HG03354 (cell line): Measurements from ENCODE around the gene PFDN2.

ENCODE experiments used
- ATAC-seq: cut with Tn5 transposase; IDR thresholded peaks from one replicate; pipeline ENCODE4 v1.9.1; 2021; ENCODE audit warnings: mild to moderate bottlenecking; ENCODE audit not compliant: unreplicated experiment, poor library complexity, severe bottlenecking

Gene PFDN2

DNA sequence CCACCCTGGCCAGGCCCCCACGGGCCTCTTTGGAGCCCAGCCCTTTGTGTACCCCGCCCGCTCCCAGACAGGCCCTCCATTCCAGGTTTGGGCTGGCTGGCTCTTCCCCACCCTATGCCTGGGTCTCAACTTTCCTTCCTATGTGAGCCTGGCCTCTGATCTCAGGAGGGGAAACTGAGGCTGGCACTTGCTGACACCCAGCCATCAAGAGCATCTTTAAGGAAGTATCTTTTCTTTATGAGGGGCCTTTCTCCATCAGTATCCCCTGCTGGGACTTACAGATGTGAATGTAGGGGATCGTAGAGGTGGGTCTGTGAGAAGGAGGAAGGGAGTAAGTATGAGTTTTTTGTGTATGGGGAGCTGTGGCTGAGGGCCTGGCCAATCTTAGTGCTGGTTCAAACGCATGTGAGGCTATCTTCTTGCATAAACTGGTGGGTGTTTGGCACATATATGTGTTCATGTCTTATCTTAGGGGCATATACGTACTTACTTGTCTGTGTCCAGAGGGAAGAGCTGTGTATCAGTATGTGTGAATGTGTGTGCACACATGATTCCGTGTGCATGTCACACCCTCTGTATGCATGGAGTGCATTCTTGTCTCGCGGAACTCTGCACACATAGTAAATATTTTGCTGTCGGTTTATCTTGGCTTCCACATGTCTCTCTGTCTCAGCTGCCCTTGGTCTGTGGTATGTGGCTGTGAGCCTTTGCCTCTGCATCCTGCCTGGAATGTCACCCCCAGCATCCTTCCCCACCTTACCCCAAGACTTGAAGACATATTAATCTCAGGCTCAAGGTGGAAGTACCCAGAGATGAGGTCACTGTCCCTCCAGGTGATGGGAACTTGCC, 33.9 kb downstream of the PFDN2 start:
- no peak for ATAC-seq

DNA sequence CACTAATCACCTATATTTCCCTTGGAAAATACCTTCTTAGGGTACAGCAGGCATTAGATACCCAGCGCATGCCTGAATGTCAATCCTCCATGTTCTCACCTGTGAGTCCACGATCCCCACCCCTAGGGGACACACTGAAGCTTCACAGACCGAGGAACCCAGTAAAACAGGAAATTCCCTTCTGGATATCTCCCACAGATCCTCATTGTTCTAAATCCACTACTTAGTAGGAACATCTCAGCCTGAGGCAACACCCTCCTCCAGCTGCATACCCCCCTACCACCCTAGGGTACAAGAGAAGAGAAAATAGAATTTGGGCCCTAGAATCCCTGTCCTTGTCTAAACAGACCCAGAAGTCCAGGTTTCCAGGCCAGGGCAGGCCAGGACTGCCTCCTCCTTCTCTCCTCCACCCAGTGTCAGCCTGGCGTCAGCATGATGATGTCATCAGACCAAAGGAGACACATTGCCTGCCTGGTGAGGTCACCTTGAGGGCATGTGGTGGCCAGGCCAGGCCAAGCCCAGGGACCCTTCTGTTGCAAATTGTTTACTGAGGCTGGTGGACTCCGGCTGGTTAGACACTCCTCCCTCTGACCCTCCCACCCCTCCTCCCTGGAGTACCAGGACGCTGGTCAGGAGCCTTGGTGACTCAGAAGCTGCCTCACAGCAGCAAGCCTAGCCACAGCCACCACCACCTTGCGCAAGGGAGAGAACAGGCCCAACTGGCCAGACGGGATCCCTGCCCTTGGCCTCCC, 34.7 kb downstream of the PFDN2 start:
- no peak for ATAC-seq

DNA sequence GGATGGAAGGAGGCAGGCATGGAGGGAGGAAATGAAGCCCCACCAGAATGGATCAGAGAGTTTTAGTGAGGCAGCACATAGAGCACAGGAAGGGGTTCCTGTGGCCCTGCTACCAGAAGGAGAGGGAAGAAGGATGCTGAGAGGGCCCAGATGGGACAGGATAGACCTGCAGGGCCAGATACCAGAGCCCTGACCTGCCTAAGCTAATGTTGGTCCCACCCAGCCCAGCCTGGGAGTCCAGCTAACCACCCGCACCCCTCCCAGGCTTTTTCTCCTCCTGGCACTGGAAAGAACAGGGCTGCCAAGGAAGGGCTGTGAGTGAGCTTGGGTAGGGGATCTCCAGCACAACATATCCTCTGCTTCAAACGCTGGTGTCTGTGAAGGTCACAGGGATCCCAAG, 35.4 kb downstream of the PFDN2 start:
- no peak for ATAC-seq

DNA sequence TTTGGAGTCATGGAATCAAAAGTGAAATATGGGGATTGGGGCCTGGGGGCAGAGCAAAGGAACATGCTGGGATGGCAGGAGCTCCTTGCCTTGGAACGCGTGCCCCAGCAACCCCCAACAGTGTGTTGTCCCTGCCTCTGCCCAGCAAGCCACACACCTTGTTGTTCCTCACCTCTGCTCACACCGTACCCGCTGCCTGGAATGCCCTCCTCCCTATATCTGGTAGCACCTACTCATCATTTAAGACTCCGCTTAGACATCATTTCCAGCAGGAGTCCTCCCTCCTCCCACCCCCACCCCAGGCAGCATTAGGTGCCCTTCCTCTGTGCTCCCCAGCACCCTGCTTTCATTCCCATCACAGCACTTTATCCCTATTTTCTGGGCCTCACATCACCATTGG, 36.3 kb downstream of the PFDN2 start:
- ATAC-seq = no peak

DNA sequence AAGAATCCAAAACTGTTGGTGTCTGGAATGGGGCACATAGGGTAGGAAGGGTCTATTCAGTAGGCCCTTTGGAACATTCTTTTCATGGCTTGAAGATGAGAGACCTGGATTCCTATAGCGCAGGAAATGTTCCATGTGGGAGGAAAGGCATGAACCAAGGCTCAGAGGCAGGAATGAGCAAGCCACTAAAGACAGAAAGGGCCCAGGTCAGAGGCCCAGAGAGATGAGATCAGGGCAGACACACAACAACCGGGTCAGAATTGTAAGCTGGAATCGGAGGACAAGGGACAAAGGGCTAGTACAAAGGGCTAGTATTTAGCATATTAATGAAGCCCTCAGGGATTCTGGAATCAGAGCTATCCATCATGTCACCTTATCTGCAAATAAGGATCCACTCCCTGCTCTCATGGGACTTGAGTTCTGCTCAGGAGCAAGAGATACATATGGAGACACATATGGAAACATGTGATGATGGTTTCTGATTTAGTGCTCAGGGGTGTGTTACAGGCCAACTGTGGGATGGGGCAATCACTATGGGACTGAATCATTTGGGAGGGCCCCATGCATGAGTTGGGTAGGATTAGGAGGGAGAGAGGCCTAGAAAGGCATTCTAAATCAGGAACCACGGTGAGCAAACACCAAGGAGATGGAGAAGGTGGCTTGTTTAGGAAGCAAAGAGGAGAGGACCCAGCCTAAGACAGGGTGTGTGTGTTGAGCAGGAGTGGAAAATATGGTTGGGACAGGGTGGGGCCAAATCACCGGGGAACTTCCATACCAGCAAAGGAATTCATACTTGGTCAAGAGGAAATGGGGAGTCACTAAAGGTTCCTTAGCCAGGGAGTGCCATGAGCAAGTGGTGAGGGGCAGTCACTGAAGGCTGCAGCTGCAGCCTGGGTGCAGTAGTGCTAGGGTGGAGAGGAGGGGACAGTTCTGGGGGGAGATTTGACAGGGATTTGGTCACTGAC, 37.1 kb downstream of the PFDN2 start:
- ATAC-seq = no peak

DNA sequence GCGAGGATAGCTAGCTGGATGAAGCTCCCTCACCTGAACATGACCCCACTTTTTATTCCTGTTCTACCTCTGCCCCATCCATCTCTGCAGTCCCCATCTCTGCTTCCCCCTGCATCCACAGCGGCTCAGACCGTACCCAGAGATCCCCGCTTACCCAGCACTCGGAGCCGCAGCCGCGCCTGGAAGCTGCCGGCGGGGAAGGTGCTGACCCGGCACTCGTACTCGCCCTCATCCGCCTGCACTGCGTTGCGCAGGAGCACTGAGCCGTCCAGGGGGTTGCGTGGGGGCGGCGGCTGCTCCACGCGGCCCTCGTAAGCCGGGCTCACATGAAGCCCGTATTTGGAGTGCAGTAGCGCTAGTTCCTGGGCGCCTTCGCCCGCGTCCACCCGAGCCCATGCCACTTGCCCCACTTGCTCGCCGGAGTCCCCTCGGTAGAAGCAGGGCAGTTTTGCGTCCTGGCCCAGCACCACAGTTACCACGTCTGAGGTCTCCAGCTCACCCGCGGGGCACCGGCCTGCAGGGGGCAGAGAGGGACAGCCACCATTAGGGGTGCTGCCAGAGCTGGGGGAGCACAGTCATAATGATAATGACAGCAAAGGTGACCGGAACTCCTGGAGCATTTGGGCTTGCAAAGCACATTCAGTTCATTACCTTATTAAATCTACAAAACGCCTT, 38.3 kb downstream of the PFDN2 start:
- no peak for ATAC-seq

DNA sequence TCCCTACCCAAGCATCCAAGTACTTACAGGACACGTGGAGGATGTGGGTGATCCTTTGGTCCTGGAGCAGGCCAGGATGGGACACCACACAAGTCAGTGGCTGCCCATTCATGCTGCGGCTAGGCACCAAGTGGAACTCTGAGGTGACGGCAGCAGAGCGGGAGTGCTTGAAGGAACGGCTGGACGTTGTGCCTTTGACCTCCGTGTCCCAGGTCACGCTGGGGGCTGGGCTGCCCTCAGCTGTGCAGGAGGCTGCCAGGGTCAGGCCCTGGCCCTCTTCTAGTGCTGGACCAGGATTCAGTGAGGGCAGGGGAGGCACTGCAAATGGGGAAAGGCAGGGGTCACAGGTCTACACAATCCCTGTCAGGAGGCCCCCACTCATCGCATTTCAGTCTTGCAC, 40.4 kb downstream of the PFDN2 start:
- no peak for ATAC-seq

DNA sequence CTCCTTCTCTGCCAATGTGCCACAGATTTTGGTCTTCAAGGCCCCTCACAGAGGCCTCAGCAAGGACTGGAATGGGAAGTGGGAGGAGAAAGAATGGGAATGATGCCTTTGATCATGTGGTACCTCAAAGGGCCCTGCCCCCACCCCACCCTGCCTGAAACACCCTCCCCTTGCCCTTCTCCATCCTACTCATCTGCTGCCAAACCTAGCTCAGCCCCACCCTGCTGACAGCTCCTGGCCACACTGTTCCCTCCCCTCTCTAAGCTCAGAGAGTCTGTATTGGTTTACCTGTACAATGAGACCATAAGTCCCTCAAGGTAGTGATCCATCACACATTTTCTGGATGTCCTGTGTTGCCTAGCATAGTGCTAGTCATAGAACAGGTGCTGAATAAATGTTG, 41.4 kb downstream of the PFDN2 start:
- no peak for ATAC-seq

DNA sequence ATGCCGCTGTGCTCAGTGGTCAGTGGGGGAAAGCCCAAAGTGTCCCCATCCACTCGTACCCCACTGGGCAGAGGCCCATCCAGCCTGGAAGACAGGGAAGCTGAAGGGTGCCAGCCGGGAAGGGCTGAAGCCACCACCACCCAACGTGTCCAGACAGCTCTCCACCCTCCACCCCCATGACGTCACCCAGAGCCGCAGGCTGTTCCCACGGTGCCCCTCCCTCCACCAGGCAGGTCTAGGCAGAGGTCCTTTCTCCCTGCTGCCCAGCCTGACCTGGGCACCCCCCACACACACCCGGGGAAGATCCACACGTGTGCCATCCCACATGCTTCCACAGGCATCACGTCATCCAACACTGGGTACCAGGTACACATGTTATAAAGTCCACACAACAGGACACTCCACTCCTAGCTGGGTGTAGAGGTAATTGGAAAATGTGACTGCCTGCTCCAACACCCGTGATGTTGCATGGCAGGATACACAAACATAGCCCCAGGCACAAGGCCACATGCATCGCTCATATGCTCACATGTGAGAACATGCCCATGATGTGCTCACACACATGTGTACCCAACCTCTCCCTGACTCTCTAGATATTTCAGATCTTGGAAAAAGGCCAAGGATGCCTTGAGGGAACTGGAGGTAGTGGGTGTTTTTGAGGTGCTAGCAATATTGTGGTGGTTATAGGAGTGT, 43.0 kb downstream of the PFDN2 start:
- ATAC-seq = no peak

DNA sequence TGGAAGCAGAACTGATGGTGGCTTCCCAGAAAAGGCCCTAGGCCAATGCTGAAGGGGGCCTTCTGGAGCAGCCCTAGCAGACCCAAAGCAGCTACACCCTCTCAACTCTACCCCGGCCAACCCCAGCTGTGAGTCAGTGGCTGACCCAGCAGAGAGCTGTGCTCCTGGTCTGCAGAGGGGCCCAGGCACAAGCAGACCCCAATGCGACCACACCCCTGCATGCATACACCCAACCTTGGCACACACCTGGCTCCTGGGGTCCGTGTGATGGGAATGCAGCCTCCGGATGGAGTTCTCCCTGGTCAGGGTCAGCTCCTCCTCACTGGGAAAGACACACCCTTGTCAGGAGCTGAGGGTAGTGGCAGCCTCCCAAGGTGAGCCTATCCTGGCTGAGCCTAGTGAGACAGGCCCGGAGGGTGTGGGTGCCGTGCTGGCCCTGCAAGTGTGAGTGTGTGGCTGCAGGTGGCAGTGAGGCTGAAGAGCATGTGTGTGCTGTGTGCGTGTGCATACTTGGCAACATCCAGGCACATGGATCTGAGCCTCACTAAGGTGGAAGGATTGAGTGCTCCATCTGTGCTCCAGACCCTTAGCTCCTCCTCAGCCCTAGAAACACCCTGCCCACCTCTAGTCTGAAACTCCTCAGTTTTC, 44.2 kb downstream of the PFDN2 start:
- no peak for ATAC-seq

DNA sequence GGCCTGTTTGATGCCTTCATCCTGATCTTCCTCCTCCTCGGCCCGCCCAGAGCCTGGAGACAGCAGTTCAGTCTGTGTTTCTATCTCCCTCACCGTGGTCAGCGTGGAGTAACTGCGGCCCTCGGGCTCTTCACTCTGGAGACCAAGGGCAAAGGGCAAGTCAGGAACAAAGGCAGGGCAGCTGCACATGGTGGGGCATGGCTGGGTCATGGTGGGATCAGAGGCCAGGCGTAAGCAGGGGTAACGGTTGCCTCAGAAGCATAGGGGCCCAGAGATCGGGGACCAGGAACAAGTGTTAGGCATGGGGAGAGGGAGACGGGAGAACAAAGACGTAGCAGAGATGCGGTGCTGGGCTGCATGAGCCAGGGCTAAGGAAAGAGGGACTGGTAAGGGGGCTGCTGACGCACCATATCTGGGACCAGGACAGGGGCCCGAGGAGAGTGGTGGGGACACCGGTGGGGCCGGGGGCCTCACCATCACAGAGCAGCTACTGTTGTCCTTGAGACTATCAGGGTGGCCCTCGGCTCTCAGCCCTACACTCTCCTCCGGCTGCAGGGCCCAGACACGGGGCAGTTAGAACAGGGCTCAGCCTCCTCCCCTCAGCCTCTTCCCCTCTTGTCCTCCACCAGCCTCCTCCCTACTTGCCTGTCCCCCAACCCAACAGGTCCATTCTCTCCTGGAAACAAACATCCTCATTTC, 44.9 kb downstream of the PFDN2 start:
- ATAC-seq = no peak

DNA sequence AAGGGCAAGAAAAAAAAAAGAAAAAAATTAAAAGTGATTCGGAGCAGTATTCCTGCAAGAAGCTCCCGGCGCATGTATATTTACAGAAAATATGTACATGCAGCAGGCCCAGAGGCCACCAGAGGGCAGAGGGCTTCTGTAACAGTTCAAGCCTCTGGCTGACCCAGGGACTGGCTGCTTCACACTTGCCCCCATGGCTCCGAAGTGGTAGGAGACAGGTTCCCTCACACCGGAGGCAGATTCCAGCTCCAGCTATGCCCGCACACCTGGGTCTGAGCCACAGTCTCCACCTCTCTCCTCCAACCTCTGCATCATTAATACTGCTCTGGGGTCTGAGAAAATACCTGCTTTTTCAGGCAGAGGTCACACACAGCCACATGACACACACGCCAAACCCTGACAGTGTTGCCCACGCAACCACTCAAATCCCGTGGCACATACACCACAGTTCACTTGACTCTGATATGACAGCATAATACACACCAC, 45.9 kb downstream of the PFDN2 start:
- ATAC-seq = no peak

DNA sequence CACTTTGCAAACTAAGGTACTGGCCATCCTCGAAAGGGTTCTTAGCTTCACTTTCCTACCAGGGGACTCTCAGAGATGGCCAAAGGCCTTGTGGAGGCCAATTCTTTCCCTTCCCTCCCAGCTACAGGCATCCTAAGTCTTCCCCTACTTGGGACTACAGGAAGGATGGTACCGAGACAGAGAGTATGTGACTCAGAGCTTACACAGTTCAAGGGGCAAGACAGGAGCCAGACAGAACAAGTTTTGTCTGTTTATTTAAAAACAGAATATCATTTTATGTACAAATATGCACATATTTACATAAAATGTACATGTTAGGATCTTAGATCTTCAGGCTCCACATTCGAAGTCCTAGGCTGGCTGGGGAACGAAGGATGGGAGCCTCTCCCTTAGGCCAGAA, 47.1 kb downstream of the PFDN2 start:
- ATAC-seq = no peak

DNA sequence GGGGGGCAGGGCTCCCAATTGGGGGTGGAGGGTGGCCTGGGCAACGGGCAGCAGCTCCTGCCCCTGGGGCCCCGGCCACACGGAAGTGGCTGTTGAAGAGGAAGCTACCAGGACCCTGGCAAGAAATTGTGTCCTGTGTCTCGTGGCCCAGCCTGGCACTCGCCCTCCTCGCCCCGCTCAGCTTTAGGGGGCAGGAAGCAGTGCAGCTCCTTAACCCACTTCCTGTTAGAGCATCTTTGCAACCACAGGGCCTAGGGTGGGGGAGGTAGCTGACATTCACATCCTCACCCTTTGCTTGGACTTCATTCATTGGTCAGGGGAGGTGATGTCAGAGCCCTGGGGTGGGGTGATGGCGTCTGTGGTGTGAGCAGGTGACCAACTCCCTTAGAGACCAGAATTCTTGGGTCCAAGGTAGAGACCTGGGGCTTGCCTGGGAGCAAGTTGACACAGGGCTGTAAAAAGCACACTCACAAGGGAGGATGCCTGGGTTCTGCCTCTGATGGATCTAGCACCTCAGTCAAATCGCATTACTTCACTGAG, 48.0 kb downstream of the PFDN2 start, which contains the start of gene ARHGAP30:
ARHGAP30 (minus strand) TSS at position 161 of the 540 bp plus-strand sequence. CDS start 267 bp downstream, outside the sequence.
- ATAC-seq = peak; percentile 88

DNA sequence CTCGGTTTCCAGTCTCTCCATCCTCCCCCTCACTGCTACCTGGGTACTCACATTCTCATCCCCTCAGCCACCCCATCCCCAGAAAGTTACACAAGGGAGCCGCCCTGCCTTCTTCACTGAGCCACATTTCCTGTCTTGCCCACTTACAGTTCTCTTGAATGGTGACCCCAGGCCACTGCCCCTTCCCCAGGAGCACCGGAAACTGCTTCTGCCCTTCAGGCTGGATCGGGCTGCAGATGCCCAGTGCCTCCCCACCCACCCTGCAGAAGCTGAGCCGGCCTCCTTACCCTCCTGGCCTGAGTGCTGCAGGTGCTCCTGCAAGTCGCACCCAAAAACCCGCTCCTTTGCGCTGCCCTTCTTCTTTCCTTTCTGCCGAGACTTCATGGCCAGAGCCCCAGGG, 48.6 kb downstream of the PFDN2 start:
- peak; percentile 0 for ATAC-seq

DNA sequence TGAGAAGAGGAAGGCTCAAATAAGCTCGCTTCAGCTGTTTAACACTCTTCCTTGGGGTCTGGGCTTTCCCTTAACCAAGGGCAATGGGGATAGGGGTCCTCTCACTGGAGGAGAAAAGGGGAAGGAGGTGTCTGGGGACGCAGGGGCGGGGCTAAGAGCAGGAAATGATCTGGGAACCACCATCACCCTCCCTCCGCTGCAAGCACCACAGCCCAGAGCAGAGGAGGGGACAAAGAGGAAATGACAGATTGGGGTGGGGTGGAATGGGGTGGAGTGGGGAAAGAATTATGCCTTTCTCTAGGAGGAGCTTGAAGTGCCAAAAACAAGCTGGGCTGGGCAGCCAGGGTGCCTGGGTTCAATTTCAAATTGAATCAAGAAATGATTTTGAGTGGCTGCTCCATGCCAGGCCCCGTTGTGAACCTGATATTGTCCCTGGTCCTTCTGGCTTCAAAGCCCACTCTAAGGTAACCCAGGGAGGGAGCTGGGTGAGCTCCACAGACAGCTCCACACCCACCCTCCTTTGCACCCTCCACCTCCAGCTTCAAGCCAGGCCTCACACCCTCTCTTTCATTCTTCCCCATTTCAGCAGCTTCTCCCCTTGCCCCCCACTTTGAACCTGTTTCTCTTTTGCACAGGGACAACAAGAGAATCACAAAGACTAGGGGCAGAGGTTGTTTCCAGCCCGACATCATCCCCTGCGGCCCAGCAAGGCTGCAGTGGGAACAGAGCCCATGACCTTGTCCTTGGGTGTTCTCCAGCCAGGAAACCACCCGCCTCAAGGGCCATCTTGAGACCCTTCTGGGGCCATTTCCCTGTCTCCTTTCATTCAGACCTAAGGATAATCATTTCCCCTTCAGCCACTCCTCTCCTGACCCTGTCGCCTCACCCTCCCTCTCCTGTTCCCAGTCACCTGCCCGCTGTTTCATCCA, 49.3 kb downstream of the PFDN2 start:
- ATAC-seq = peak; percentile 62
